SHP77 treated with DMSO at 0.1 percent for 48 hours (cell line): ENCODE data around the gene ZNF432.
A peak's percentile ranks its signal among the peaks of the same experiment; 100 is the strongest.

Experiments
- DNase-seq: peaks from one replicate; lab custom pipeline; 2025; lab: John Stamatoyannopoulos, UW

The ZNF432 gene

GRCh38 chr19:52007806-52008557 lies 40.7 kb downstream of the ZNF432 start, which contains the start of gene ZNF615:
Gene ZNF615, minus strand, starts transcription at chr19:52008211. Its CDS starts 4,500 bp downstream, at chr19:52003711.
- DNase-seq, result peak; percentile 65

DNA sequence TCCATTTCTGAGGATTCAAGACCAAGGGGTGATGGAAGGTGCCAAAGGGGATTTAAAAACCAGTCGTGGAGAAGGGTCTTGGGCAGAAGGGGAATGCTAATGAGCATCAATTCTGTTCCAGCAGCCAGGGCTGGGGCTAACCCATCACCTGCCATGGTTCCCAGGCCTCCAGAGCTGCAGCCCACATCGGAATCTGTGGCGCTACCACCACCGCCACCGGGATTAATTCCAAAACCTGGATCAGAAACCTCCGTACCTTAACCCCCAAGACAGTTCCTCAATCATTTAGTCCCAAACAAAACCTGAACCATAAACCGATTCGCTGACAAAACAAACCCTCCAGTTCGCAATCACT lies 41.2 kb downstream of the ZNF432 start:
- DNase-seq, result peak; percentile 10

GRCh38 chr19:51994048-51994644 lies 54.5 kb downstream of the ZNF432 start:
- DNase-seq, result no peak

- DNase-seq, result no peak
These were observed 55.2 kb downstream of the ZNF432 start for GRCh38 chr19:51993422-51993821.

DNA sequence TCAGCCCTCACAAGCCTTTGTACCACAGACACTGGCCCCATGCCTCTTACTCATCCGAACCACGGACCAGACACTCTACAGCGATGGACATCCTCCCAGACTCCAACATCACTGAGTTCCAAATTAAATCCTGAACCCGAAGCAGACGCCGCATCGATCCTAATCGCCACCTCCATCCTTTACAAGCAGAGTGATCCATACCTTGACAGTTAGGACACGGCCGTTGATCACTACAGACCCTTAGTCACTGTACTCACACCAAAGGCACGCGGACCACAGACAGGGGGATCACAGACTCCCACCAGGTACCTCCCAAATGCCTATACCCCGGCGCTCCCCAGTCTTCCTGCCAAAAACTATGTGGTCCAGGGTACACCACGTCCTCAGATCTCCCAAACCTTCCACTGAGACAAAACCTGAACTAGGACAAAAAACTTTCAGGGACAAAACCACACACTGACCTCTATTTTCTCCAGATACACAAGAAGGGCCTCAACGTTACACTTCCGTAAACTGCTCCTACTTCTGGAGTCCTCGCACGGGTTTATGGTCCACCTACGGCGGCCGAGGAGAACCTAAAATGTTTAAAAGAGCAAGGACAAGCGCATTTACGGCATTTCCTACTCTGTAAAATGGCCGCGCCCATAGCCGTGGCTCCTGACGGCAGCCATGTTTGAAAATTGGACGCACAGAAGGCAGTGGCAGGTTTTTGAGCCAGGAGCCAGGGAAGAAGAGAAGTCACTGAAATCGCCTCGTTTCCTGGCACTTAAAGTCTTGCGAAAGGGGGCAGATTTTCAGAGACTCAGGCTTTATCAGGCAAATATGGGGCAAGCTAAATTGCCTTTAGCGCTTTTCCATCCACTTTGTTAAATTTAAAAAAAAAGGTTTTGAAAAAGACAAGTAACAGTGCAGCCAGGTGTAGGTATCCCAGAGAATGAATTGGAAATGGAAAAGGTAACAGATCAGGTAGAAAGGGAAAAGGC lies 62.0 kb downstream of the ZNF432 start, which contains the start of gene ZNF350:
Gene ZNF350 (minus strand): TSS at position 532 of the 983 bp plus-strand sequence. CDS start 12,480 bp downstream, outside the sequence.
- peak; percentile 8 for DNase-seq

- no peak for DNase-seq
These were observed 65.3 kb downstream of the ZNF432 start for GRCh38 chr19:51983361-51983760.
